Daoy (cell line): ENCODE measurements around the gene RAB7A. TPM values are rescaled to one million over a fixed set of nuclear protein-coding genes. Genes with fewer than 3 reads are reported as not detected.

Experiments
- DNase-seq: peaks from one replicate; pipeline ENCODE4 v3.0.0-alpha.2; 2015; ENCODE audit warnings: low read depth
- total RNA-seq: library from RNA; depleted of rRNA; stranded (reverse); fragments of >200 nt; shearing (Covaris generic); gene quantifications from 2 replicates; pipeline ENCODE4 v1.2.3, GENCODE V29; 2014

Gene RAB7A
- total RNA-seq, 1 experiment from 2014 or later, result 42.7 TPM

GRCh38 chr3:128787256-128788253, 61.6 kb downstream of the RAB7A start:
- DNase-seq, result peak; percentile 59

GRCh38 chr3:128788268-128788869, 62.4 kb downstream of the RAB7A start:
- DNase-seq, result no peak

- DNase-seq, result peak; percentile 71
Observed at GRCh38 chr3:128794067-128794768, 68.2 kb downstream of the RAB7A start.

- peak; percentile 56 for DNase-seq
Observed at GRCh38 chr3:128794770-128795649, 69.0 kb downstream of the RAB7A start.

- DNase-seq, result no peak
Observed at GRCh38 chr3:128799653-128800052, 73.7 kb downstream of the RAB7A start.

GRCh38 chr3:128800241-128801187, 74.5 kb downstream of the RAB7A start:
- DNase-seq, result no peak

- no peak for DNase-seq
Observed at GRCh38 chr3:128801779-128802380, 75.9 kb downstream of the RAB7A start.

- DNase-seq, result no peak
Observed at GRCh38 chr3:128803307-128803706, 77.3 kb downstream of the RAB7A start.

- DNase-seq, result peak; percentile 66
Observed at GRCh38 chr3:128804017-128804810, 78.2 kb downstream of the RAB7A start.

GRCh38 chr3:128804811-128805155, 78.8 kb downstream of the RAB7A start:
- no peak for DNase-seq

GRCh38 chr3:128805772-128806171, 79.8 kb downstream of the RAB7A start:
- DNase-seq, result peak; percentile 63

GRCh38 chr3:128806588-128806987, 80.6 kb downstream of the RAB7A start:
- no peak for DNase-seq

- no peak for DNase-seq
Observed at GRCh38 chr3:128807186-128807830, 81.3 kb downstream of the RAB7A start.

- no peak for DNase-seq
Observed at GRCh38 chr3:128808672-128809071, 82.7 kb downstream of the RAB7A start.

- no peak for DNase-seq
Observed at GRCh38 chr3:128813097-128813496, 87.1 kb downstream of the RAB7A start.

- no peak for DNase-seq
Observed at GRCh38 chr3:128814060-128814459, 88.1 kb downstream of the RAB7A start.

- DNase-seq, result no peak
Observed at GRCh38 chr3:128814519-128815317, 88.7 kb downstream of the RAB7A start.
